K562 (cell line): ENCODE results near the gene DPPA2. TPM values are rescaled to one million over a fixed set of nuclear protein-coding genes. Genes with fewer than 3 reads are reported as not detected.

Experiments
- ESRRA ChIP-seq: fragments of 450-650 bp; IDR thresholded peaks from 2 replicates; pipeline ENCODE4 v1.6.1; 2014; ENCODE audit warnings: low read depth, mild to moderate bottlenecking, moderate library complexity, borderline replicate concordance
- GTF3C2 ChIP-seq: IDR thresholded peaks from 3 replicates; pipeline ENCODE4 v1.6.1; 2011; ENCODE audit warnings: borderline replicate concordance, mild to moderate bottlenecking, moderate library complexity; ENCODE audit not compliant: insufficient read length; ENCODE audit errors: extremely low read depth
- HDAC6 ChIP-seq: IDR thresholded peaks from 2 replicates; pipeline ENCODE4 v1.6.1; 2012; ENCODE audit warnings: low read depth, mild to moderate bottlenecking, control low read depth, inconsistent platforms, low read length, moderate library complexity
- IRF1 ChIP-seq: sonication (generic); formaldehyde crosslinking; IDR thresholded peaks from 2 replicates; pipeline ENCODE4 v1.8.0; 2022; ENCODE audit warnings: missing genetic modification reagents, mild to moderate bottlenecking, borderline replicate concordance
- KDM4B ChIP-seq, 2 experiments: fragments of 450-650 bp in 1 of 2; sonication (generic) in 1 of 2; IDR thresholded peaks; 2 replicates each; pipeline ENCODE4 v1.6.1; 2016 to 2017; ENCODE audit warnings: borderline replicate concordance in 2 of 2, antibody characterized with exemption in 1 of 2, low read depth in 1 of 2, mild to moderate bottlenecking in 1 of 2
- NFIC ChIP-seq: fragments of 450-650 bp; IDR thresholded peaks from 2 replicates; pipeline ENCODE4 v1.6.1; 2017; ENCODE audit warnings: mild to moderate bottlenecking, inconsistent platforms
- NFXL1 ChIP-seq: fragments of 450-650 bp; formaldehyde crosslinking; IDR thresholded peaks from 2 replicates; pipeline ENCODE4 v1.4.0; 2021; ENCODE audit warnings: mild to moderate bottlenecking
- NKRF ChIP-seq: fragments of 450-650 bp; IDR thresholded peaks from 2 replicates; pipeline ENCODE4 v1.6.1; 2016; ENCODE audit warnings: borderline replicate concordance
- RERE ChIP-seq: sonication (generic); formaldehyde crosslinking; IDR thresholded peaks from 2 replicates; pipeline ENCODE4 v1.8.0; 2023; ENCODE audit warnings: missing genetic modification reagents, mild to moderate bottlenecking, borderline replicate concordance
- SIX5 ChIP-seq, 2 experiments: IDR thresholded peaks; 2 replicates each; pipeline ENCODE4 v1.6.1; 2011; ENCODE audit warnings: low read length in 2 of 2, borderline replicate concordance in 1 of 2, low read depth in 1 of 2, mild to moderate bottlenecking in 1 of 2, moderate library complexity in 1 of 2; ENCODE audit not compliant: insufficient read depth in 1 of 2
- SMARCC2 ChIP-seq: fragments of 450-650 bp; IDR thresholded peaks from 2 replicates; pipeline ENCODE4 v1.6.1; 2017; ENCODE audit warnings: antibody characterized with exemption, moderate library complexity, mild to moderate bottlenecking, low read depth
- SMC3 ChIP-seq: conservative IDR thresholded peaks from 2 replicates; pipeline ENCODE4 v1.6.1; 2011; ENCODE audit warnings: low read depth, low read length, improper control_type of control experiment; ENCODE audit not compliant: insufficient read depth
- SNRNP70 ChIP-seq: fragments of 200-400 bp; formaldehyde crosslinking; optimal IDR thresholded peaks from 2 replicates; pipeline ENCODE3; 2017; ENCODE audit warnings: low read depth, low read length
- SPI1 ChIP-seq: IDR thresholded peaks from 2 replicates; pipeline ENCODE4 v1.6.1; 2011; ENCODE audit warnings: low read depth, low read length, control low read depth, borderline replicate concordance
- TAF1 ChIP-seq: IDR thresholded peaks from 2 replicates; pipeline ENCODE4 v1.6.1; 2011; ENCODE audit warnings: mild to moderate bottlenecking, low read length, moderate library complexity; ENCODE audit not compliant: insufficient read depth, control insufficient read depth, severe bottlenecking; ENCODE audit errors: extremely low read depth
- ZNF133 ChIP-seq: fragments of 250-450 bp; sonication (Bioruptor Pico); IDR thresholded peaks from 2 replicates; pipeline ENCODE4 v1.4.0; 2020; ENCODE audit warnings: mild to moderate bottlenecking
- polyA plus RNA-seq, 8 experiments: library from polyadenylated mRNA; depleted of rRNA in 4 of 8; stranded (reverse) in 5 of 8; unstranded in 3 of 8; fragments of >200 nt; fragmentation: Nextera tagmentation in 2 of 8; fragmentation: Illumina TruSeq in 1 of 8; extraction: Ambion mirVana in 2 of 8; extraction: Trizol in 1 of 8; gene quantifications; 2 replicates each; pipeline versions ENCODE4 v1.2.1 to v1.2.3, GENCODE V29; 2011 to 2014; ENCODE audit warnings: inconsistent platforms in 1 of 8, missing spikeins in 1 of 8
- total RNA-seq, 7 experiments: library from RNA; depleted of rRNA in 6 of 7; stranded (reverse); fragments of >200 nt in 6 of 7; fragmentation: Illumina TruSeq in 2 of 7; extraction: Trizol in 2 of 7; gene quantifications; 2 replicates each; pipeline versions ENCODE4 v1.2.1 to v1.2.3, GENCODE V29; 2011 to 2021; ENCODE audit warnings: low replicate concordance in 1 of 7

DPPA2 gene
- total and polyA plus RNA-seq, 9 of the 15 experiments (the other 6 are each of a cell fraction or from before 2014, with no cell fraction given), result 0.04 TPM; not detected in 8

- TF ChIP-seq RERE, result no peak
- no peak for TF ChIP-seq SPI1
- TF ChIP-seq SNRNP70, result no peak
- no peak for TF ChIP-seq ZNF133
- TF ChIP-seq TAF1, result no peak
- TF ChIP-seq IRF1 (CRISPR knock-in tag), result no peak
- TF ChIP-seq GTF3C2, result no peak
- 0 out of 2 replicates have a peak, but pooled peaks have one; percentile 26 for TF ChIP-seq NFIC
- no peak for TF ChIP-seq KDM4B (IDR thresholded peaks at IDR 0.05; ENCODE audit: borderline replicate concordance in 2 of 2, low read depth in 1 of 2)
- TF ChIP-seq NKRF, result no peak
- TF ChIP-seq SMC3, result no peak
- TF ChIP-seq SMARCC2, result no peak
- no peak for TF ChIP-seq NFXL1
- TF ChIP-seq SIX5 (IDR thresholded peaks at IDR 0.05; ENCODE audit: borderline replicate concordance in 1 of 2, insufficient read depth in 1 of 2, low read depth in 1 of 2, low read length in 2 of 2), result no peak
- TF ChIP-seq ESRRA, result no peak
- no peak for TF ChIP-seq HDAC6
Observed at GRCh38 chr3:109316162-109316730, at the start of gene DPPA2 (continued).
